Posterior vena cava (tissue), 2 donors: ENCODE data around the gene TGFBR3. TPM values are rescaled to one million over a fixed set of nuclear protein-coding genes. Genes with fewer than 3 reads are reported as not detected.
"Not testable (repeated sequence)": the region's sequence is repeated elsewhere in the genome, so short reads cannot be mapped to it uniquely, and the experiment has no call there.

Experiments
- DNase-seq: peaks from one replicate; pipeline ENCODE4 v3.0.0-alpha.2; 2020; ENCODE audit warnings: low spot score
- intact Hi-C, 2 donors: fragments of 100-400 bp; cut with DNase I; formaldehyde crosslinking; loops; one replicate each; pipeline versions ENCODE4 v1.14.1 to v1.14.2; 2022 to 2023
- total RNA-seq, 2 donors: library from RNA; stranded (reverse); fragmentation: NEBNext Ultra II Directional; extraction: Animal tissue kit (Norgen Biotek cat#: 25700); gene quantifications; one replicate each; pipeline ENCODE4 v1.2.1, GENCODE V29; 2021
- donor health status: DM: yes; HTN: yes; CAD: no.
- donor health status: DM: yes; HTN: yes; CAD: no.

Gene TGFBR3
- total RNA-seq, 2 donors from 2014 or later, result 86.7 to 106 TPM

DNA sequence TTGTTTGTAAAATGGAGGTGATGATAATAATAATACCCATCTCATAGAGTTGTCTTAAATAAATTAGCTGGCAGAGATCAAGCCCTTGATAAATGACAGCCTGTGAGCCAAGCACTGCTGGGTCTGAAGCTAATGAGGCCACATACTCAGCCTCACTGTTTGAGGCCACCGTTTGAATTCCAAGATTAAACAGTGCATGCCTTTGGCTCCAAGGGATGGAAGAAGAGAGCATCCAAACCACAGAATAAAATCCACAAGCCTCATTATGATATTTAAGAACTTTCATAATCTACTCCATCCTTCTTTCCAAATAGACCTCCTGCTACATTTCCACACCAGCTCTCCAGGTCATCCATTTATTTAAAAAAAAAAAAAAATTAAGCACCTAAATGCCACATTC, 29.0 kb downstream of the TGFBR3 start:
- intact Hi-C loops, result no loop called here
- DNase-seq, result no peak

DNA sequence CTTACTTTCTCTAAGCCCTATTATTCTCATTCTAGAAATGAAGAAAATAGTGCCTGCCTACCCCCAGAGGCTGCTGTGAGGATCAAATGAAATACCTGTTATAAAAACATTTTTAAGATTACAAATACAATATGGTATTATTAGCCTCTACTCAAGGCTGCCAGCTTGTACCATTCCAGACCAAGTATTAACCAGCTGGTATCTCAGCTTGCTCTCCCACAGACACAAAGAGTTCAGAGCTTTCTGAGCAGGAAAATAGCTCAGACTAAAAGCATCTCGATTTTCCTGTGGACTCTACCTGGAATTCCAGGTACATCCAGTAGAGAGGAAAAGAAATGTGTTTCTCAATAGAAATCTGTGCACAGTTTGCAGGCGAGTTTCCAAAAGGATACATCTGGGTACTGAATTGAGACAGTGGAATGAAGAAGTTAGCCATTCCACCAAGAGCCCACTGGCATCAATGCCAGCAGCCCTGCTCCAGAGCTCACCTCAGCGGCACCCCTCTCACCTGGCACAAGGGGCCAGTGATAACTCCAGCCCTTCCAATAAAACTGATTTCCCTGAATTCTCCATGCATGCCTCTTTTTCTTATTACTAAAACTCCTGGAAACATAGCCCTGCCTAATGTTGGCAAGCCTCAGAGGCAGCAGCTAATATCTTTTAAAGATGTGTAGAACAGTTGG, 31.0 kb downstream of the TGFBR3 start:
- intact Hi-C loops, result no loop called here
- no peak for DNase-seq

DNA sequence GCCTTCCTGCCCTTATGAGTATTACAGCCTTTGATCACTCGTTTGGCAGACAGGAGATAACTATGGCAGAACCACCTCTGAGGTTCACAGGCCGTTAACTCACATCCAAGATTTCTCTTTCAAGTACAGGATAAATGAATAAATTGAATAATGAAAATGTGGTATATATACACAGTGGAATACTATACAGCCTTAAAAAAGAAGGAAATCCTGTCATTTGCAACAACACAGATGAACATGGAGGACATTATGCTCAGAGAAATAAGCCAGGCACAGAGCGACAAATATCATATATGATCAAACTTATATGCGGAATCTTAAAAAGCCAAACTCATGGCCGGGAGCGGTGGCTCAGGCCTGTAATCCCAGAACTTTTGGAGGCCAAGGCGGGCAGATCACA, 32.6 kb downstream of the TGFBR3 start:
- no peak for DNase-seq
- intact Hi-C loops, result no loop called here

DNA sequence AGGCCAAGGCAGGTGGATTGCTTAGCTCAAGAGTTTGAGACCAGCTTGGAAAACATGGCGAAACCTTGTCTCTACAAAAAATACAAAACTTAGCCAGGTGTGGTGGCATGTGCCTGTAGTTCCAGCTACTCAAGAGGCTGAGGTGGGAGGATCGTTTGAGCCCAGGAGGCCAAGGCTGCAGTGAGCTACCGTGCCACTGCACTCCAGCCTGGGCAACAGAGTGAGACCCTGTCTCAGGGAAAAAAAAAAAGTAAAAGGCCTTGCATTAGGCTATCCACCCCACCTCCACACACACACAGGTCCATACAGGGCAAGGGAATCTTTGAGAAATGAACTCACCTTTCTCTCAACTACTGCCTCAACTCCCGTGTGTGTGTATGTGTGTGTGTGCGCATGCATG, 33.9 kb downstream of the TGFBR3 start:
- intact Hi-C loops, DNase-seq: not testable (repeated sequence)

DNA sequence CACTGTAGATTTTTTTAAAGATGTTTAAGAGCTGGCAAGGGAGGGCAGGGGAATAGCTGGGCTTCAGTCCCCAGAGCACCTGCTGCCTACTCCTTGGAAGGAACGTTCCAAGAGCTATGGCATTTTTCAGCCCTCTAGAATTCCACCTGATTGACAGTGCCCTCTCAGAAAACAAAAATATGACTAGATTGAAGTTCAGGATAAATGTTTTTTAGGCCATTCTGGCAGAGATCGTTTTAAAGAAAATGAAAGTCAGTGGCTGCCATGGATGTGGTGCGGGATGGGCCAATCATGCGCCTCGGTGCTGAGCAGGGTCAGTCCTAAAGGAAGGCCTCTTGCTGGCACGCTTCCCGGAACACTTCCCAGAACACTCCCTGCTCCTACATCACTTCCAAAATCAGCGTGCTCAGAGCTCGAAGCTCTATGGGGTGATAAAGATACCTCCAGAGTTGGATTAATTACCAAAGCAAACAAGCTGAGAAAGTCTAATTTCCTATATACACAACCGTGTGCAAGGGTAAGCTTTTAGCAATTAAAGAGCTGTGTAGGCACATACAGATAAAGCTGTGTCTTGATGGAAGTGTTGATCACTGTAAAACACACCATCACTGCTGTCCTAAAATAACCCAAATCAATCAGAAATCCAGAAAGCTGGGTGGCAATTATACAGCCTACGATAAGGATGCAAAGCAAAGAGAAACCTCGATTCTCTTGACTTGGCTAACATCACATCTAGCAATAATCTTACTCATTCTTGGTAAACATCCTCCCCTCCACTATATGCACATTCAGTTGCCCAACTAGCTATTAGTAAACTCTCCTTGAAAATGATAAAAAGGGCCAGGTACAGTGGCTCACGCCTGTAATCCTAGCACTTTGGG, 34.6 kb downstream of the TGFBR3 start:
- intact Hi-C loops, result no loop called here

DNA sequence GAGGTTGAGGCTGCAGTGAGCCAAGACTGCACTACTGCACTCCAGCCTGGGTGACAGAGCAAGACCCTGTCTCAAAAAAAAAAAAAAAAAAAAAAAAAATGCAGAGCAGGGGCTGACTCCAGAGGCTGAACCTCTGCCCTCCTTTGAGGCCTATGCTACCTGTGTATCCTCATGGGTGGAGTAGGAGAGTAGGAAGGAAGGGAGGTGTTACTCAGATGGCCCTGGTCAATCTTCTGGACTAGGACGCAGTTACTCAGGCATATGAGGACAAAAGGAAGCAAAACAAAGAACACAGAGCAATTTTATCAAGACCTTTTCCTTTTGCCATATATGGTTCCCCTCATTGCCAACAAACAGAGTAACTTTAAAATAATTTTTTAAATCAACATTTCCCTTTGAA, 35.2 kb downstream of the TGFBR3 start:
- intact Hi-C loops, result no loop called here
- no peak for DNase-seq

More for the DNA sequence above, 34.6 kb downstream of the TGFBR3 start:
- DNase-seq, result peak; percentile 96

DNA sequence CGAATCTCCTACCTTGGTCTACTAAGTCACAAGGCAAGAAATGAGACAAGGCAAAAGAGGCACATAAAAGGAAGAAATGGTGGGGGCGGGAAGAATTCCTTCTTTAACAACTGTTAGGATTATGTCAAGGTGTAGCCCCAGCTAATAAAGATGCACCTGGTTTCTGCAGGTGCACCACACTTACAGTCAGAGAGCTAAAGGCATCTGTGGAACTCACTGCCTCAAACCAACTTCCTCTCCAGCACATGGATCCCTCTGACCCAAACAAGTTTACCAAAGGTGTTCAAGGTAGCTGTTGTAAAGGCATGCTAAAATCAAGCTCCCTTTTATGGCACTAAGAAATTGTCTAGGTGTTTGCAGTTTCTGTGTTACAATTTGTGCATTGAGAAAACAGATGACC, 38.1 kb downstream of the TGFBR3 start:
- no peak for DNase-seq
- intact Hi-C loops, result no loop called here

DNA sequence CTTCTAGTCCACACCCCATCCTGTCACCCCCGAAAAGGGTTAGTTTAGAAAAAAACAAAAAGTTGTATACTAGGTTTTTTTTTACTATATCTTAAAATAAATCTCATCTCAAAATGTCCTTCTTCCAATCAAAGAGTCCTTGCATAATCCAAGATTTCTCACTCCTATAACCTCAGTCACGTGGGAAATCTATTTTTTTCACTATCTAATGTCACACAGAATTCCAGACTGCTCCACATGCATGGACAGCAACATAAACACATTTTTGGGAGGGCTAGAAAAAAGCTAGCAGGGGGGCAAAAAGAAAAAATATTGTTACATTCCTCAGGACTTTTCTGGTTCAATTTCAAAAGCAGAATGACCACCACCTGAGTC, 39.3 kb downstream of the TGFBR3 start:
- DNase-seq, result no peak
- intact Hi-C loops, result no loop called here

DNA sequence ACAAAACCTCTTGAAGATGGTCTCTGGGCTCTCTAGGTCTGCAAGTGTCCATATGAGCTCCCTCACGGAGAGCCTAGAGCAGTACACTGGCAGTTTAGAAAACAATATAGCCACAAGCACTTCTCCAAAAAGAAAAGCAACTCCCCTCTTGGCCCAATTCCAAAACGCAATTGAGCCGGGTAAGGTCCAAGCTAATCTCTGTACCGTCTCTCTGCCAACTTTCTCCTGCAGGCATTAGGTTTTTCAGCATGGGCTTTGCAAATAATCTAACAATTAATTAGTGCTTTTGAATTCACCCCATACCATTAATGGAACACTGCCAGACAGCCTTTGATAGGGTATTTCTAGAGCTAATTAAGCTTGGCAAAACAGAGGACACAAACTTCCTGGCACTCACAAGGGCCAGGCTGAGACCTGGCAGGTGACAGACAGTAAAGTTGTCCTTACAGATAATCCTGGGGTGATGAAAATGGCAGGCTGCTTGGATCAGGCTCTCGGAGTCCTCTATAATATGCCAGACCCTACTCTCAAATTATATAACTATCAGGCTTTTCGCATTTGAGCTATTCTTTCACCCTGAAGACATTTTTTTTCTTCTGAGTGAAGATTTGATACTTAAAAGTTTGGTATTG, 39.8 kb downstream of the TGFBR3 start:
- DNase-seq, result no peak
- intact Hi-C loops, result no loop called here

DNA sequence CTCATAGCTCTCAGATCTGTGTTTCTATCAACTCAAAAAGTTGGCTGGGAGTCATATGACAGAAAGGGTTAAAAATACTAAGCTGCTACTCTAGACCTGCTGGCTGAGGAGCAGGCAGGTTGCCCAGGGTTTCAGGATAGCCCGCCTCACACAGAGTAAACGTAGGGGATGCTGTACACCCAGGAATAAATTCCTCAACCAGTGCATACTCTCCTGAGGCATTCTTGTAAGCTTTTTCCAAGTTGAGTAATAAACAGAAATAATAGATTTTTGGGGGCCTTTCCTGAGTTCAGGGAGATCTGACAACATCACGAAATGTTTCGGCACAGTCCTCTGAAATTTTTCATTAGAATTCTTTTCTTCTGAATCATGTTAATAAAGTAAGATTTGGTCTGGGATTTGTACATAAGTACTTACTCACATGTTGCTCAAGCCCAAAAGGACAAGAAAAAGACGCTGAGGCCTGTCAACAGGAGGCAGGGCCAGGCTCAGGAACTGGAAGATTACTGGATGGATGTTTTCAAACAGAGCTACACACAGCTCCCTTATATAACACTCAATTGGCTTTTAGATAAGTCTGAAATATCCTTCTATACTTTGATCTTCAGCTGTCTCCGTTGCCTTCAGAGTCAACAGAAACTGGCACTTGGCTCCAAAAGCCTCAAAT, 41.0 kb downstream of the TGFBR3 start:
- peak; percentile 83 for DNase-seq
- intact Hi-C loops, result no loop called here

DNA sequence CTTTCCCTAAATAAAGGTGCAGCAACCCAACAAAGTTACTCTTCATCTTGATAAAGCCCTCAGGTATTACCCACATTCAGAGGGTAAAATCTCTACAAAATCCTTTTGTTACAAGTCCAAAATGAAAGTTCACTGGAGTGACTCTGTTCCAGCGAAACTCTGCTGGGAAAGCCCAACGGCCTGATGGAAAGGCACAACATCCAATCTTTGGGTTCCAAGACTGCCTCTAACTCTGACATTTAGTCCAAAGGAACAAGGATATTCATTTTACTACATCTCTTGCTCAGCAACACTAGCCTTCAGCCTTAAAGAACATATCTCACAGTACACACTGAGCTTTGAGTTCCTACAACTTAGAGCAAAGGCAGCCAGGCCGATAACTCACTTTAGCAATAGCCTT, 42.1 kb downstream of the TGFBR3 start:
- intact Hi-C loops, result no loop called here
- DNase-seq, result no peak

DNA sequence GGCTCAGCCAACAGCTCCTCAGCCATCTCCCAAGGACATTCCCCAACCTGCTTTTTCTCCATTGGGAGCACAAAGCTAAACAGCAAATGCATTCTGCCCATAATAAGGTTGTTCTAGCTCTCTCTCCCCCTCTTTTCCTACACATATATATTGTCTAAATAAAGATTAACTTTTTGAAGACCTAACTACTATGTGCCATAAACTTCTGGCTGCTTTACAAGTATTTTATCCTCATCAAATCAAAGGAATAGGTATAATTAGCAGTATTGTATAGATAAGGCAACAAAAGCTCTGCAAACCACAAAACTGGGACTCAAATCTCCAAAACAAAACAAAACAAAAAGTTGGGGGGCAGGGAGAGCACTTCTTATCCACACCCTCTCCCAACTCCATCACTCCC, 43.4 kb downstream of the TGFBR3 start:
- no peak for DNase-seq
- intact Hi-C loops, result no loop called here

DNA sequence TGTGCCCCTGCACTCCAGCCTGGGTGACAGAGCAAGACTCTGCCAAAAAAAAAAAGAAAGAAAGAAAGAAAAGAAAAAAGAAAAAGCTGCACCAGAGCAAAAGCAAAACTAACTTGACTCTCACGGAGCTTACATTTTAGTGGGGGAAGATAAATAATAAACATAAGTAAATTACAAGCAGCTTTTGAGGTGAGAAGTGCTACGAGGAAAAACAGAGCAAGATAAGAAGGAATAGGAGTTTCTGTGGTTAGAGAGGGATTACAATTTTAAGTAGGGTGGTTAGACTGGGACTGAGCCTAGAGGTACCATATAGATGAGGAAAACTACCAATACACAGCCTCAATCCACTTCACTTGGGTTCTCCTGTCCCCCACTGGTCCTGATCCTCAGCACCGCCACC, 43.9 kb downstream of the TGFBR3 start:
- DNase-seq, result no peak
- intact Hi-C loops, result no loop called here

DNA sequence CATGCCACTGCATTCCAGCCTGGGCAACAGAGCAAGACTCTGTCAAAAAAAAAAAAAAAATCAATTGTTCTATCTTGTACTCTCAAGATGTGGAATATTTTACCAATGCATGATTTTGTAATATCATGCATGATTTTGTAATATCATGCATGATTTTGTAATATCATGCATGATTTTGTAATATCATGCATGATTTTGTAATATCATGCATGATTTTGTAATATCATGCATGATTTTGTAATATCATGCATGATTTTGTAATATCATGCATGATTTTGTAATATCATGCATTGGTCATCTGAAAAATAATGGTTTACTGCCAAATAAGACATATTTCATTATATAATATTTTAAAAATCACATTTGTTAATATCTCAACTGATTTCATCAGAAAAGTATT, 45.7 kb downstream of the TGFBR3 start:
- intact Hi-C loops, DNase-seq: not testable (repeated sequence)

DNA sequence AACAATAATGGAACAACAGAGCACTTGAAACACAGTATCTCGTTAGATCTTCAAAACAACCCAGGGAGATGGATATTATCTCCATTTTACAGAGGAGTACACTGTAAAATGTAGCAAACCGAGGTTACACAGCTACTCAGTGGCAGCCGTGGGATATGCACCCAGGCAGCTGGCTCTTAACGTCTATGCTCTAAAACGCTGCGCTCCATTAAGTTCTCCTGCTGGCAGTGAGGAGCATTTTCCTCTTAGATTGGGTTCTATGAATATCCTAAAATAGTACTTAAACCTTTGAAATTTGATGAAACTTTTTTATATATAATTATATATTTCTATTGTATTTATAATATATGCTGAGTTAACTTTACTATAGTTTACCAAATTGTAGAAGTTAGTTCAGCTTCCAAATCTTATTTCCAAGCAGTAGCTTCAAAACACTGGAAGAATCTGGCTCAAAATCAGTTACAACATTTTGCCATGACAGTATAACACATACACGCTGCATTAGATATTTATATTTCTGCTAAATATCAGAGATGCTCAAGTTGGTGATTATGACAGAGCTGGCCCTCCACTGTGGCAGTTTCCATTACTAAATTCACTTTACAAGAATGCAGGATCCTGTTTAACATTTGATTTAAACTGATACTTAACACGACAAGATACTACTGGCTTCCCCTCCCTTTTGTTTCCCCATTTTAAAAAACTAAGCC, 49.5 kb downstream of the TGFBR3 start:
- DNase-seq, result no peak

DNA sequence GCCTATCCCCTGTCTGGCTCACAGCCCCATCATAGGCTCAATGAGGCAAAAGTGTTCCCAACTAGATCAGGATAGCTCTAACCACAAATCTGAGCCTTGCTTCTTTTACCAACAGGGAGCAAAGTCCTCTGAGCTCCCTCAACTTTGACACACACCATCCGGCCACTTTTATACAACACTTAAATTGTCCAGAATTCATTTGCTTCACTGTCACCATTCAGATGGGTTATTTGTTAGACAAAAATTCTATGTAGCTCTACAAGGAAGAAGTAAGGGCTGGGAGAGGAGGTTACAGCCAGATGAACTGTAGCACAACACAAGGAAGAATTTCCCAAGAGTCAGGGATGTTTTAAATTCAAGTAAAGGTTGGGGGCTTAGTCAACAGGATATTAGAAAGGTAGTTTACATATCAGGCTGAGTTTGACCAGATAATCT, 50.8 kb downstream of the TGFBR3 start:
- no peak for DNase-seq
- intact Hi-C loops, result no loop called here

More for the DNA sequence above, 49.5 kb downstream of the TGFBR3 start:
- intact Hi-C loops, result no loop called here

DNA sequence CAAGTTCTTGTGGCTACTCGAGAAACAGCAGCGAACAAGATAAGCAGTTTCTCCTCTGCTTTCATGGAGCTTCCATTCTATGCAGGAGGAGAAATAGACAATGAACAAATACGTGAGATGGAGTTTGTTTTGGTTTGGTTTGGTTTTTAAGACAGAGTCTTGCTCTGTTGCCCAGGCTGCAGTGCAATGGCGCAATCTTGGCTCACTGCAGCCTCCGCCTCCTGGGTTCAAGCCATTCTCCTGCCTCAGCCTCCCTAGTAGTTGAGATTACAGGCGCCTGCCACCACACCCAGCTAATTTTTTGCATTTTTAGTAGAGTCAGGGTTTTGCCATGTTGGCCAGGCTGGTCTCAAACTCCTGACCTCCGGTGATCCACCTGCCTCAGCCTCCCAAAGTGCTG, 51.4 kb downstream of the TGFBR3 start:
- DNase-seq, intact Hi-C loops: not testable (repeated sequence)

DNA sequence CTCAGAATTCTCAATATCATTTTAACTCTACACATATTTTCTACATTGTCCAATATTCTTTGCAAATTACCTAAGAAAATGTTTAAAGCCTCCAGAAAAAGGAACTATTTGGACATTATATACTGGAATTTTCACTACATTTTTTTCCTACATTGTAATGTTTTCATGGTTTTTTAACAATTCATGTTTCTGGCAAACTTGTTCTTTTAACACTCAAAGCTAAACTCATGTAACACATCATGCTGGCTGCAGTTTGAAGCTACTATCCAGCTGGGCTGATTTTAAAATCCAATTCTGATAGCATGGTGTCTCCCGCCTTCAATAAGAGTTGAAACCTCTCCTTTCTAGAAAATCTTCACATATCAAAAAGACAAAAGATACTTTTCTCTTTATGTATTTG, 52.0 kb downstream of the TGFBR3 start:
- no peak for DNase-seq
- intact Hi-C loops, result no loop called here
